Ovary (tissue), 3 donors: ENCODE measurements around the gene EPS8L2.

ENCODE experiments used
- POLR2A ChIP-seq: fragments of 450-650 bp; IDR thresholded peaks from one replicate; pipeline ENCODE4 v1.6.1; 2017; ENCODE audit warnings: antibody characterized with exemption, mild to moderate bottlenecking, moderate library complexity
- TF ChIP-seq, protein P1 (sequence below), 3 donors: fragments of 450-650 bp in 2 of 3; fragments of 200-600 bp in 1 of 3; IDR thresholded peaks; one replicate each; pipeline versions ENCODE4 v1.5.1 to v1.8.0; 2016 to 2022; ENCODE audit warnings: antibody characterized with exemption in 3 of 3, mild to moderate bottlenecking in 1 of 3
- donor health status: DM: no; HTN: no; CAD: no.

DNA sequence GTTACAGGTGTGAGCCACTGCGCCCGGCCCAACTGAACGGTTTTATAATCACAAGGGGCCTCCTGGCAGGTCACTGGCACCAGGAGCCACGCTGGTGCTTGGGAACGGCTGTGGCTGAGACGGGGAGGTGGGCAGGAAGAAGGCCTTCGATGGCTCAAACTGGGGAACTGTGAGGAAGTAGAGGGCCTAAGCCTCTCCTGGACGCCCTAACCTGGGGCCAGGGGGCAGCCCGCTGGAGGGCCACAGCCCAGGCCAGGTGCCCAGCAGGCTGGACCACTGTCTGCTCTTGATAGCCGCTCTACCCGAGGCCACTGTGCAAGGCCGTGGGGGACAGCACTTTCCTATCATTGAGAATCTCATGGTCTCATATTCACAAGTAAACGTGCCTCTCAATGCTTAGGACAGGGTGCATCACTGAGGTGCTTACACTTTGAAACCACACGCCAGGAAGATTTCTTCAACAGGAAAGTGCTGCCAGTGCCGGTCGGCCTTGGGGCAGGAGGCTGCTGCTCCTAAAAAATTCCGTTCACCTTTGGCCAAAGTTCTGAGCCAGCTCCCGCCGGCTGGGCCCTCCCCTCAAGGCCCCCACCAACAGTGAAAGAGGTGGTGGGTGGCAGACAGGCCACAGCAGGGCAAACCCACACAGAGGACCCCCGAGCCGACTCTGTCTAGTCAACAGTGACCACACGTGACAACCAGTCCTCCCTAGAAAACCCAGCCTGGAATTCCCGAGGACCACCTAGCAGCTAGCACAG is 64.0 kb downstream of the EPS8L2 start:
- TF ChIP-seq, protein P1, sequence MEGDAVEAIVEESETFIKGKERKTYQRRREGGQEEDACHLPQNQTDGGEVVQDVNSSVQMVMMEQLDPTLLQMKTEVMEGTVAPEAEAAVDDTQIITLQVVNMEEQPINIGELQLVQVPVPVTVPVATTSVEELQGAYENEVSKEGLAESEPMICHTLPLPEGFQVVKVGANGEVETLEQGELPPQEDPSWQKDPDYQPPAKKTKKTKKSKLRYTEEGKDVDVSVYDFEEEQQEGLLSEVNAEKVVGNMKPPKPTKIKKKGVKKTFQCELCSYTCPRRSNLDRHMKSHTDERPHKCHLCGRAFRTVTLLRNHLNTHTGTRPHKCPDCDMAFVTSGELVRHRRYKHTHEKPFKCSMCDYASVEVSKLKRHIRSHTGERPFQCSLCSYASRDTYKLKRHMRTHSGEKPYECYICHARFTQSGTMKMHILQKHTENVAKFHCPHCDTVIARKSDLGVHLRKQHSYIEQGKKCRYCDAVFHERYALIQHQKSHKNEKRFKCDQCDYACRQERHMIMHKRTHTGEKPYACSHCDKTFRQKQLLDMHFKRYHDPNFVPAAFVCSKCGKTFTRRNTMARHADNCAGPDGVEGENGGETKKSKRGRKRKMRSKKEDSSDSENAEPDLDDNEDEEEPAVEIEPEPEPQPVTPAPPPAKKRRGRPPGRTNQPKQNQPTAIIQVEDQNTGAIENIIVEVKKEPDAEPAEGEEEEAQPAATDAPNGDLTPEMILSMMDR (IDR thresholded peaks at IDR 0.05): no peak
- no peak for TF ChIP-seq POLR2A
